AG04449 (cell line): ENCODE results near the gene PEF1.

Experiments used
- CTCF ChIA-PET: fragments of 350-600 bp; formaldehyde crosslinking; extraction: SDS; loops from one replicate; lab custom pipeline; 2021; ENCODE audit warnings: antibody characterized with exemption; lab: Yijun Ruan, JAX
- POLR2A ChIA-PET: fragments of 400-600, 350-600 bp; formaldehyde crosslinking; extraction: SDS; loops from one replicate; lab custom pipeline; 2020; ENCODE audit warnings: antibody characterized with exemption, inconsistent platforms; lab: Yijun Ruan, JAX
- DNase-seq: peaks from one replicate; pipeline ENCODE4 v3.0.0-alpha.2; 2010; ENCODE audit warnings: low read depth, low spot score
- H3K4me3 ChIP-seq: 2 replicates; pipeline ENCODE4 v1.5.1; 2011; ENCODE audit warnings: low read depth, mild to moderate bottlenecking, control low read depth, low read length
- TF ChIP-seq, protein P1 (sequence below): IDR thresholded peaks from one replicate; pipeline ENCODE4 v1.5.1; 2011; ENCODE audit warnings: mild to moderate bottlenecking, moderate library complexity, low read length, control low read depth, inconsistent platforms; ENCODE audit not compliant: insufficient read depth; ENCODE audit errors: missing control alignments

The PEF1 gene

DNA sequence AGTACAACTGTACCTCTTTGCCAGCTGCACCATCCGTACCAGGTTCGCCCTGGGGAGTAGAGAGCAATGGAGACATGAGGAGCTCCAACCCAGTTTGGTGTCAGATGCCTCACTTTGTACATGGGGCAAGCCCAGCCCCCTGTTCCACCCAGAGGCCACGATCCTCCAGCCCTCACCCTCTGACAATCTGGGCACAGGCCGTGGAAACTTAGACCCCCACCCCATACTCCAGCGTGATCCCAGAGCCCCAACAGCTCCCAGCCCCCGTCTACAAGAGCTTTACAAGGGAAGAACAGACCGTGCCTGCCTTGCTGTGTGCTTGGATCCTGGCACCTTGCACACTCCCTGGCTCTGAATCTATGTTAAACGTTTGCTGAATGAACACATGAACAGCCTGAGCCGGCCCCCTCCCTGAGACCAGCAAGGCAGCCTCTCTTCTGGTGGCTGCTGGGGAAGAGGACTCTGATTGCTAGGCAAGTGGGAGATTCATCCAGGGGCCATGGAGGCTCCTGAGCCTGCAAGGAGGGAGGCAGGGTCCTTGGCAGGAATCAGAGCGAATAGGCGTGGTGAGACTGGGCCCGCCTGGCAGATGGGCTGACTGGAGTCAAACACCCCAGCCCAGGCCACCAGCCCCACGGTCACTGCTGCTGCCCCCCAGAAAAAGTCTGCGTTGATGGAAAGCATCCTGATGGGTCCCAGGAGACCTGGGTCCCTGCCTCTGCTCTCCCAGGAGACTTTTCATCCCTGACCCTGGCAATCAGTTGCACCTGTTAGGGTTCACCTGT is 12.5 kb upstream of the PEF1 start:
- TF ChIP-seq, protein P1, sequence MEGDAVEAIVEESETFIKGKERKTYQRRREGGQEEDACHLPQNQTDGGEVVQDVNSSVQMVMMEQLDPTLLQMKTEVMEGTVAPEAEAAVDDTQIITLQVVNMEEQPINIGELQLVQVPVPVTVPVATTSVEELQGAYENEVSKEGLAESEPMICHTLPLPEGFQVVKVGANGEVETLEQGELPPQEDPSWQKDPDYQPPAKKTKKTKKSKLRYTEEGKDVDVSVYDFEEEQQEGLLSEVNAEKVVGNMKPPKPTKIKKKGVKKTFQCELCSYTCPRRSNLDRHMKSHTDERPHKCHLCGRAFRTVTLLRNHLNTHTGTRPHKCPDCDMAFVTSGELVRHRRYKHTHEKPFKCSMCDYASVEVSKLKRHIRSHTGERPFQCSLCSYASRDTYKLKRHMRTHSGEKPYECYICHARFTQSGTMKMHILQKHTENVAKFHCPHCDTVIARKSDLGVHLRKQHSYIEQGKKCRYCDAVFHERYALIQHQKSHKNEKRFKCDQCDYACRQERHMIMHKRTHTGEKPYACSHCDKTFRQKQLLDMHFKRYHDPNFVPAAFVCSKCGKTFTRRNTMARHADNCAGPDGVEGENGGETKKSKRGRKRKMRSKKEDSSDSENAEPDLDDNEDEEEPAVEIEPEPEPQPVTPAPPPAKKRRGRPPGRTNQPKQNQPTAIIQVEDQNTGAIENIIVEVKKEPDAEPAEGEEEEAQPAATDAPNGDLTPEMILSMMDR: no peak
- ChIA-PET CTCF (interaction anchor here (0.8 to 5.5 kb wide), 6 partner anchors 9 to 133 kb away, joined by 3 to 32 read pairs (median 4); no protein-coding TSS in a partner anchor), POLR2A (no interaction called here)
- no peak for DNase-seq
- H3K4me3 ChIP-seq: no peak overlapping the region

DNA sequence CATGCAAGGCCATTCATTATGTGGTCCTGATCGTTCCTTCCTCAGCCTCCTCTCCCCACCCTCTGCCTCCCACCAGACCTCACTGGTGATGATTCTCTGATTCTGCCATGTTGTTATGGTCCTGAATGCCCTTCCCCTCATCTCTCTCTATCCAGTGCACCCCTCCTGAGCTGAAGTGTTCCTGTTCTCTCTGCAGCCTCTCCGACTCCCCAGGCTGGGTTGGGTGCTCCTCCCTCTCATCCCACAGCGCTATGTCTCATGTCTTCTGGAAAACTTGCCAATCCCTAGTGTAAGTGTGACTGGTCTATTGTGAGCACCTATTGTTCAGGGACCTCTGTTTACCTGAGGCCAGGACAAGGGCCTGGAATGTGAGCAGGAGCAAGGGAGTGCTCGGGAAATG is 11.1 kb upstream of the PEF1 start:
- no peak for DNase-seq
- H3K4me3 ChIP-seq: no peak overlapping the region
- ChIA-PET POLR2A (no interaction called here), CTCF (interaction anchor here (1.3 kb wide), 2 partner anchors 10 to 90 kb away, joined by 3 to 6 read pairs; no protein-coding TSS in a partner anchor)
- TF ChIP-seq, protein P1: no peak

DNA sequence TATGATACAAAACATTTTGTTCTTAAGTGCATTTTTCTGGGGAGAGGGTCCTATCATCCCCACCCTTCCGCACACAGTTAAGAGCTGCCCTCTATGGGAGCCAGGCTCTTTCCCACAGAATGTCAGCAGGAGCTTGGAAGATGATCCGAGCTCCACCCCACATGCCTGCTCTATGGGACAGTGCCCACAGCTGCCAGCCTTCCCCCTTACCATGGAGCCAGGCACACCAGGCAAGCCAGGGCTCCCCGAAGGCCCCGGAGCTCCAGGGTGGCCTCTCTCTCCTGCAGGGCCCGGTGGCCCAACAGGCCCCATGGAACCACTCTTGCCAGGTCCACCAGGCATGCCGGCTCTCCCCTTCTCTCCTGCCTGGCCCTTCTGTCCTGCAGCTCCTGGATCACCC is 10.4 kb upstream of the PEF1 start:
- ChIA-PET CTCF (interaction anchor here (1.3 to 1.4 kb wide), 2 partner anchors 11 to 92 kb away, joined by 3 to 6 read pairs; no protein-coding TSS in a partner anchor), POLR2A (no interaction called here)
- H3K4me3 ChIP-seq: no peak overlapping the region
- no peak for DNase-seq
- TF ChIP-seq, protein P1: no peak

DNA sequence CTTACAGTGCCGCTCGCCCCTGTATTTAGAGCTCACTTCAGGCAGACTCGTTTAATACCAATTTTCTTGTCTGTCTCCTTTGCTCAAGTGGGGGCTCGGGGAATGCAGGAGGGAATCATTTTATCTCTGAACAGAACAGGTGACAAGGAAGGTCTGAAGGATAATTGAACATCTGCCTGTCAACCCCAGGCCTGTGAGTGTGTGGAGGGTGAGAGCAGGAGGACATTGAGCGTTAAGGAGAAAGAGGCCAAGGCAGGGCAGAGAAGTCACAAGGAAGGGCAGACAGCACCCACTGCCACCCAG is 9.7 kb upstream of the PEF1 start:
- DNase-seq: no peak
- CTCF ChIA-PET: interaction anchor here (0.7 to 1.4 kb wide), 4 partner anchors 12 to 134 kb away, joined by 3 read pairs; no protein-coding TSS in a partner anchor
- H3K4me3 ChIP-seq: no peak overlapping the region
- POLR2A ChIA-PET: interaction anchor here (1.0 kb wide), 1 partner anchor 23 kb away, joined by 3 read pairs; no protein-coding TSS in a partner anchor
- TF ChIP-seq, protein P1: no peak

DNA sequence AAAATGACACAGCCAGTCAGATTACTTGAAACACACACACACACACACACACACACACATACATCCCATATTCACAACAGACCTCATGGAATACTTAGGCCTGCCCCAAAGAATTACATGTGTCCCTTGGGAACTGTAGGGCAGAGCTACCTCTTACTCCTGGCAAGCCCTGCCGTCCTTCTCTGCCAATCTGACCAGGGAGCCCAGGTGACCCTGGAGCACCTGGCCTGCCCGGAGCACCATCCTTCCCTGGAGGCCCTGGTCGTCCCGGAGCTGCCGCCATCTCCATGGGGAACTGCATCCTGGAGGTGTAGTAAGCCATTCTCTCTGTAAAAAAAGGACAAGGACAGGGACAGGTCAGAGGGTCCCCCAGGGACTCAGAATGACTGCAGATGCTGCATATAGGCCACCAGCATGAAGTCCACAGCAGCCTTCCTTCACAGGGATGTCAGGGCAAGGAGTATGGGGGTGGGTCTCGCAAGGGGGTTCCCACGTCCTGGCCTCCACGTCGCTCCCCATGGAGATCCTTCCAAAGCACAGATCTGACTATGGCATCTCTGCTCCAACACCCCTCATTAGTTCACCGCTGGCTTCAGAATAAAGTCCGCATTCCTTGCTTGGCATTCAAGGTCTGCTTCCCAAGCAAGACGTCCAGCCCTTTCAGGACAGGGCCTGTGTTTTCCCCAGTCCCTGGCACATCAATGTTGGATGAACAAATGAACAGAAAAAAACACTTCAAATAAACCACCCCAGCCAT is 9.2 kb upstream of the PEF1 start:
- no peak overlapping the region for H3K4me3 ChIP-seq
- TF ChIP-seq, protein P1: no peak
- CTCF ChIA-PET: interaction anchor here (0.7 to 1.4 kb wide), 4 partner anchors 11 to 135 kb away, joined by 3 read pairs; no protein-coding TSS in a partner anchor
- POLR2A ChIA-PET: interaction anchor here (1.0 kb wide), 1 partner anchor 23 kb away, joined by 3 read pairs; no protein-coding TSS in a partner anchor
- no peak for DNase-seq
